Testis (tissue), 3 donors: ENCODE measurements around the gene ADAM11. TPM values are rescaled to one million over a fixed set of nuclear protein-coding genes. Genes with fewer than 3 reads are reported as not detected.
"Not testable (repeated sequence)": the region's sequence is repeated elsewhere in the genome, so short reads cannot be mapped to it uniquely, and the experiment has no call there.

ENCODE experiments used
- DNase-seq: peaks from one replicate; pipeline ENCODE4 v3.0.0-alpha.2; 2019
- H3K27ac ChIP-seq, 2 donors: fragments of 200-600 bp; sonication (generic); one replicate each; pipeline ENCODE4 v1.5.1; 2019
- H3K27me3 ChIP-seq: fragments of 200-600 bp; sonication (generic); one replicate; pipeline ENCODE4 v1.5.1; 2019
- H3K36me3 ChIP-seq: fragments of 200-600 bp; sonication (generic); one replicate; pipeline ENCODE4 v1.5.1; 2017; ENCODE audit warnings: low read depth; ENCODE audit errors: missing control alignments
- H3K4me1 ChIP-seq: fragments of 200-600 bp; sonication (generic); one replicate; pipeline ENCODE4 v1.5.1; 2019
- H3K4me3 ChIP-seq, 2 donors: fragments of 200-600 bp; sonication (generic); one replicate each; pipeline ENCODE4 v1.5.1; 2017 to 2019
- H3K9me3 ChIP-seq: fragments of 200-600 bp; sonication (generic); one replicate; pipeline ENCODE4 v1.5.1; 2017
- CTCF ChIP-seq, 3 experiments: fragments of 450-650 bp in 2 of 3; fragments of 200-600 bp in 1 of 3; sonication (generic) in 1 of 3; IDR thresholded peaks; one replicate each; pipeline ENCODE4 v1.5.1; 2016 to 2019; ENCODE audit warnings: antibody characterized with exemption in 3 of 3, mild to moderate bottlenecking in 2 of 3, moderate library complexity in 1 of 3
- POLR2A ChIP-seq: fragments of 450-650 bp; IDR thresholded peaks from one replicate; pipeline ENCODE4 v1.6.1; 2017; ENCODE audit warnings: antibody characterized with exemption, mild to moderate bottlenecking, moderate library complexity
- WGBS, 2 donors: methylation state at CpG; one replicate each; pipeline ENCODE4 v1.1.5; 2018; 5-methylcytosine and 5-hydroxymethylcytosine counted together
- intact Hi-C: fragments of 100-400 bp; cut with DNase I; formaldehyde crosslinking; loops from one replicate; pipeline ENCODE4 v1.15.1; 2023; ENCODE audit warnings: low total_unique reads
- polyA plus RNA-seq: library from polyadenylated mRNA; stranded (reverse); fragments of 350-450 nt; fragmentation: Illumina TruSeq; extraction: RNeasy Lipid Tissue Mini Kit (QIAGEN cat#74804); gene quantifications from one replicate; pipeline ENCODE4 v1.2.3, GENCODE V29; 2014; ENCODE audit warnings: low read depth, low replicate concordance; ENCODE audit not compliant: insufficient read depth
- total RNA-seq, 2 donors: library from RNA; depleted of rRNA; stranded (reverse); fragments of >200 nt; gene quantifications; one replicate each; pipeline ENCODE4 v1.2.3, GENCODE V29; 2016

The ADAM11 gene
- total and polyA plus RNA-seq, 3 donors from 2014 or later, result 4.9 to 7.6 (median 7.6) TPM

GRCh38 chr17:44751331-44751730, 7.5 kb upstream of the ADAM11 start:
- Histone ChIP-seq H3K27me3 (no peaks in the 10 kb centered on the region), H3K27ac (no peak overlapping the region), H3K4me3 (no peak overlapping the region), H3K36me3 (no peaks in the 10 kb centered on the region), H3K4me1 (peaks cover 6% of the 10 kb centered on the region), H3K9me3 (no peaks in the 10 kb centered on the region)
- intact Hi-C loops, result no loop called here
- TF ChIP-seq CTCF (IDR thresholded peaks at IDR 0.05), result no peak
- TF ChIP-seq POLR2A, result no peak
- 91 to 95% methylated on average over 7 of the region's 7 CpGs for WGBS, 2 donors
- DNase-seq, result no peak

- Histone ChIP-seq H3K27me3 (no peaks in the 10 kb centered on the region), H3K4me1 (peaks cover 6% of the 10 kb centered on the region), H3K9me3 (no peaks in the 10 kb centered on the region), H3K27ac (no peak overlapping the region), H3K36me3 (no peaks in the 10 kb centered on the region), H3K4me3 (no peak overlapping the region)
- WGBS, 2 donors, result 90 to 94% methylated on average over 10 of the region's 10 CpGs
- DNase-seq, result no peak
- TF ChIP-seq CTCF (IDR thresholded peaks at IDR 0.05) (no peak), POLR2A (no peak)
- intact Hi-C loops, result no loop called here
These were observed 7.0 kb upstream of the ADAM11 start for GRCh38 chr17:44751806-44752205.

GRCh38 chr17:44752953-44753861, 5.6 kb upstream of the ADAM11 start:
- no peak overlapping the region for H3K4me3 ChIP-seq
- H3K36me3 ChIP-seq, result no peaks in the 10 kb centered on the region
- peaks cover 6% of the 10 kb centered on the region for H3K4me1 ChIP-seq
- DNase-seq, result no peak
- no peak overlapping the region for H3K27ac ChIP-seq
- H3K27me3 ChIP-seq, result no peaks in the 10 kb centered on the region
- intact Hi-C loops, result no loop called here
- H3K9me3 ChIP-seq, result no peaks in the 10 kb centered on the region
- 89% methylated on average over 16 of the region's 17 CpGs for WGBS, 2 donors
- TF ChIP-seq POLR2A (no peak), CTCF (IDR thresholded peaks at IDR 0.05) (no peak)

- DNase-seq, result no peak
- Histone ChIP-seq H3K4me1 (peaks cover 4% of the 10 kb centered on the region), H3K9me3 (no peaks in the 10 kb centered on the region), H3K27me3 (no peaks in the 10 kb centered on the region), H3K27ac (no peak overlapping the region), H3K36me3 (no peaks in the 10 kb centered on the region), H3K4me3 (no peak overlapping the region)
- intact Hi-C loops, result no loop called here
- TF ChIP-seq POLR2A (no peak), CTCF (IDR thresholded peaks at IDR 0.05) (no peak)
- 76 to 83% methylated on average over 7 of the region's 7 CpGs for WGBS, 2 donors
These were observed 4.5 kb upstream of the ADAM11 start for GRCh38 chr17:44754276-44754675.

GRCh38 chr17:44755180-44755579, 3.6 kb upstream of the ADAM11 start:
- intact Hi-C loops, DNase-seq, H3K4me1 ChIP-seq, H3K9me3 ChIP-seq, H3K36me3 ChIP-seq, H3K27ac ChIP-seq, H3K27me3 ChIP-seq, H3K4me3 ChIP-seq: not testable (repeated sequence)
- 88 to 90% methylated on average over 5 of the region's 5 CpGs for WGBS, 2 donors
